Measurements from ENCODE around the gene GNB4. TPM values are rescaled to one million over a fixed set of nuclear protein-coding genes. Genes with fewer than 3 reads are reported as not detected.
A peak's percentile ranks its signal among the peaks of the same experiment; 100 is the strongest.

The GNB4 gene
- total RNA-seq, 1 donor from 2014 or later: 25.3 TPM

GRCh38 chr3:179348325-179349013 is 102.8 kb downstream of the GNB4 start:
- Histone ChIP-seq H3K36me3 (peaks cover 4 to 22% of the 10 kb centered on the region in 2 donors), H3K27ac (peak overlapping the region; percentile 82 to 90), H3K4me3 (peak overlapping the region; percentile 75 to 93), H3K27me3 (no peaks in the 10 kb centered on the region), H3K9me3 (no peaks in the 10 kb centered on the region), H3K4me1 (peaks cover 7 to 20% of the 10 kb centered on the region in 2 donors)
- no peak for TF ChIP-seq CTCF (IDR thresholded peaks at IDR 0.05)
- intact Hi-C loops (cut with DNase I): loop anchor here (5.0 kb wide), 1 partner anchor 104 kb away; the partner anchor contains the start of gene GNB4
- DNase-seq (ENCODE audit: low spot score in 2 of 2): no peak

- peak within 1 kb of the TSS; percentile 82 to 90 for H3K27ac ChIP-seq
- H3K4me1 ChIP-seq: peaks cover 7 to 20% of the 10 kb centered on the region in 2 donors
- TF ChIP-seq CTCF (IDR thresholded peaks at IDR 0.05): no peak
- intact Hi-C loops (cut with DNase I): loop anchor here (1.0 to 5.0 kb wide), 4 partner anchors 24 to 257 kb away; partner anchors contain the start of genes ACTL6A, GNB4, MRPL47 and NDUFB5
- peak; percentile 90 to 98 for DNase-seq (ENCODE audit: low spot score in 2 of 2)
- no peaks in the 10 kb centered on the region for H3K9me3 ChIP-seq
- peaks cover 0 to 13% of the 10 kb centered on the region in 2 donors for H3K36me3 ChIP-seq
- H3K4me3 ChIP-seq: peak within 1 kb of the TSS; percentile 75 to 93
- H3K27me3 ChIP-seq: no peaks in the 10 kb centered on the region
These were observed 103.7 kb downstream of the GNB4 start, which contains the start of gene MFN1 for GRCh38 chr3:179347345-179348194. Gene MFN1, plus strand, starts transcription at chr3:179347709. Its CDS starts 1,143 bp downstream, at chr3:179348852.

Other genes starting within 250 kb of the GNB4 start
- 16.5 TPM for gene KCNMB3, start 200.4 kb downstream of the GNB4 start, total RNA-seq
- 21.4 TPM for gene ZNF639, start 128.4 kb downstream of the GNB4 start, total RNA-seq
- gene MFN1, start 103.8 kb downstream of the GNB4 start, total RNA-seq: 25.1 TPM
- 23.9 TPM for gene ACTL6A, start 111.5 kb upstream of the GNB4 start, total RNA-seq
- gene MRPL47, start 153.2 kb upstream of the GNB4 start, total RNA-seq: 41.1 TPM
- 22.4 TPM for gene NDUFB5, start 153.3 kb upstream of the GNB4 start, total RNA-seq
- 3.1 TPM for gene USP13, start 201.6 kb upstream of the GNB4 start, total RNA-seq